PC-3 (cell line): ENCODE measurements around the gene AEBP2. TPM values are rescaled to one million over a fixed set of nuclear protein-coding genes. Genes with fewer than 3 reads are reported as not detected.

Experiments
- ATAC-seq: fragments of 200-7000 bp; cut with Tn5 transposase; 2 replicates; pipeline ENCODE4 v1.9.1; 2020; ENCODE audit warnings: mild to moderate bottlenecking, moderate library complexity
- BruUV-seq: library from RNA; stranded (reverse); fragments of 400-500 nt; replicated peaks from 2 replicates; lab custom pipeline; 2021; lab: Mats Ljungman, UMichigan
- CTCF ChIA-PET: fragments of 300-600 bp; sonication (Branson Sonifier 250); formaldehyde crosslinking; loops from one replicate; lab custom pipeline; 2022; ENCODE audit warnings: antibody characterized with exemption; lab: Charles Lee
- POLR2A ChIA-PET: fragments of 300-600 bp; sonication (Branson Sonifier 250); formaldehyde crosslinking; loops from one replicate; lab custom pipeline; 2022; ENCODE audit warnings: antibody characterized with exemption; ENCODE audit not compliant: unreplicated experiment; lab: Charles Lee
- DNase-seq: peaks from one replicate; pipeline ENCODE4 v3.0.0-alpha.2; 2015
- H2AFZ ChIP-seq: fragments of 300-600 bp; sonication (generic); 2 replicates; pipeline ENCODE4 v1.6.0; 2016; ENCODE audit warnings: antibody characterized with exemption, low read length
- H3F3A ChIP-seq: fragments of 300-600 bp; sonication (generic); one replicate; pipeline ENCODE4 v1.6.0; 2017; ENCODE audit warnings: antibody characterized with exemption, low read length, control low read depth, mild to moderate bottlenecking; ENCODE audit not compliant: unreplicated experiment
- H3K27ac ChIP-seq: fragments of 300-600 bp; sonication (generic); 2 replicates; pipeline ENCODE4 v1.5.1; 2016; ENCODE audit warnings: mild to moderate bottlenecking, low read length
- H3K27me3 ChIP-seq: fragments of 300-600 bp; sonication (generic); 2 replicates; pipeline ENCODE4 v1.6.1; 2016; ENCODE audit warnings: low read length, mixed read lengths
- H3K36me3 ChIP-seq: fragments of 300-600 bp; sonication (generic); 2 replicates; pipeline ENCODE4 v1.6.1; 2016; ENCODE audit warnings: low read depth, mixed run types, low read length, mixed read lengths
- H3K4me1 ChIP-seq: fragments of 300-600 bp; sonication (generic); 2 replicates; pipeline ENCODE4 v1.5.1; 2016; ENCODE audit warnings: low read length; ENCODE audit not compliant: insufficient read depth
- H3K4me2 ChIP-seq: fragments of 300-600 bp; sonication (generic); 2 replicates; pipeline ENCODE4 v1.6.0; 2016; ENCODE audit warnings: low read length
- H3K4me3 ChIP-seq: fragments of 300-600 bp; sonication (generic); 2 replicates; pipeline ENCODE4 v1.5.1; 2016; ENCODE audit warnings: mild to moderate bottlenecking, low read length, mixed read lengths
- H3K79me2 ChIP-seq: fragments of 300-600 bp; sonication (generic); 2 replicates; pipeline ENCODE4 v1.6.1; 2017; ENCODE audit warnings: low read length, mixed read lengths
- H3K9ac ChIP-seq: fragments of 300-600 bp; sonication (generic); 2 replicates; pipeline ENCODE4 v1.6.0; 2016; ENCODE audit warnings: mild to moderate bottlenecking, low read length
- H3K9me2 ChIP-seq: fragments of 300-600 bp; sonication (generic); replicated peaks from 2 replicates; pipeline ENCODE4 v1.6.1; 2016; ENCODE audit warnings: mixed run types, low read length, mixed read lengths
- H3K9me3 ChIP-seq: fragments of 300-600 bp; sonication (generic); 2 replicates; pipeline ENCODE4 v1.6.1; 2016; ENCODE audit warnings: low read length, mixed read lengths
- H4K20me1 ChIP-seq: fragments of 300-600 bp; sonication (generic); 2 replicates; pipeline ENCODE4 v1.6.1; 2016; ENCODE audit warnings: low read length, mixed read lengths
- EZH2 ChIP-seq: fragments of 300-600 bp; sonication (generic); IDR thresholded peaks from one replicate; pipeline ENCODE4 v1.6.1; 2017; ENCODE audit warnings: antibody characterized with exemption, mild to moderate bottlenecking, low read length; ENCODE audit not compliant: unreplicated experiment
- EZH2phosphoT487 ChIP-seq: fragments of 300-600 bp; sonication (generic); IDR thresholded peaks from 2 replicates; pipeline ENCODE4 v1.6.1; 2018; ENCODE audit warnings: mild to moderate bottlenecking, antibody characterized with exemption, low read length, borderline replicate concordance
- intact Hi-C: fragments of 100-400 bp; cut with micrococcal nuclease; formaldehyde crosslinking; loops from 2 replicates; pipeline ENCODE4 v1.9.0; 2023
- total RNA-seq: library from RNA; depleted of rRNA; stranded (reverse); fragments of >200 nt; gene quantifications from 2 replicates; pipeline ENCODE4 v1.2.3, GENCODE V29; 2014
- TF ChIP-seq, protein P1 (sequence below): fragments of 300-600 bp; sonication (generic); conservative IDR thresholded peaks from 2 replicates; pipeline ENCODE4 v1.5.1; 2017; ENCODE audit warnings: antibody characterized with exemption, low read depth, mild to moderate bottlenecking, low read length

AEBP2 gene
- total RNA-seq, 1 experiment from 2014 or later, result 10.2 TPM

GRCh38 chr12:19461999-19462398 is 22.7 kb downstream of the AEBP2 start:
- Histone ChIP-seq H3K4me2 (no peak overlapping the region), H3K27me3 (no peaks in the 10 kb centered on the region), H2AFZ (no peak overlapping the region), H3K4me3 (no peak overlapping the region), H3K9me3 (no peaks in the 10 kb centered on the region), H3F3A (no peaks in the 10 kb centered on the region), H3K36me3 (peaks cover 9% of the 10 kb centered on the region; the same call in 1 of the 2 replicates), H3K9ac (no peak overlapping the region), H3K79me2 (peaks cover 54% of the 10 kb centered on the region), H3K4me1 (no peaks in the 10 kb centered on the region), H3K9me2 (no peaks in the 10 kb centered on the region), H3K27ac (no peak overlapping the region), H4K20me1 (no peaks in the 10 kb centered on the region)
- TF ChIP-seq, protein P1, sequence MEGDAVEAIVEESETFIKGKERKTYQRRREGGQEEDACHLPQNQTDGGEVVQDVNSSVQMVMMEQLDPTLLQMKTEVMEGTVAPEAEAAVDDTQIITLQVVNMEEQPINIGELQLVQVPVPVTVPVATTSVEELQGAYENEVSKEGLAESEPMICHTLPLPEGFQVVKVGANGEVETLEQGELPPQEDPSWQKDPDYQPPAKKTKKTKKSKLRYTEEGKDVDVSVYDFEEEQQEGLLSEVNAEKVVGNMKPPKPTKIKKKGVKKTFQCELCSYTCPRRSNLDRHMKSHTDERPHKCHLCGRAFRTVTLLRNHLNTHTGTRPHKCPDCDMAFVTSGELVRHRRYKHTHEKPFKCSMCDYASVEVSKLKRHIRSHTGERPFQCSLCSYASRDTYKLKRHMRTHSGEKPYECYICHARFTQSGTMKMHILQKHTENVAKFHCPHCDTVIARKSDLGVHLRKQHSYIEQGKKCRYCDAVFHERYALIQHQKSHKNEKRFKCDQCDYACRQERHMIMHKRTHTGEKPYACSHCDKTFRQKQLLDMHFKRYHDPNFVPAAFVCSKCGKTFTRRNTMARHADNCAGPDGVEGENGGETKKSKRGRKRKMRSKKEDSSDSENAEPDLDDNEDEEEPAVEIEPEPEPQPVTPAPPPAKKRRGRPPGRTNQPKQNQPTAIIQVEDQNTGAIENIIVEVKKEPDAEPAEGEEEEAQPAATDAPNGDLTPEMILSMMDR, result no peak
- TF ChIP-seq EZH2phosphoT487, result no peak
- no peak for TF ChIP-seq EZH2
- ChIA-PET POLR2A (no interaction called here), CTCF (no interaction called here)
- no TSS peak for BruUV-seq
- intact Hi-C loops, result no loop called here
- ATAC-seq, result no peak
- DNase-seq, result no peak

DNA sequence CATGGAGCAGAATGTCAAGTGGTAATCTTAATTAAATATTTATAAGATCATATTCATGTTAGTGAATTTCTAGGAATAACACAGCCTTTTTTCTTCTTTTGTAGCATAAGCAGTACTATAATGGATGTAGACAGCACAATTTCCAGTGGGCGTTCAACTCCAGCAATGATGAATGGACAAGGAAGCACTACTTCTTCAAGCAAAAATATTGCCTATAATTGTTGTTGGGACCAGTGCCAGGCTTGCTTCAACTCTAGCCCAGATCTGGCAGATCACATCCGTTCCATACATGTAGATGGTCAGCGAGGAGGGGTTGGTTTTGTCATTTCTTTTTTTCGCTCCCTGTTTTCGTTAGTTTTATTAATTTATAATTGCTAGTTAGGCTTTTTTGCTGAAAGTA is 23.1 kb downstream of the AEBP2 start:
- CTCF ChIA-PET, result no interaction called here
- ATAC-seq (no peak), DNase-seq (no peak)
- Histone ChIP-seq H3K9me3 (no peaks in the 10 kb centered on the region), H3K36me3 (peaks cover 9% of the 10 kb centered on the region; the same call in 1 of the 2 replicates), H3K79me2 (peaks cover 50% of the 10 kb centered on the region), H3K27me3 (no peaks in the 10 kb centered on the region), H3K4me1 (no peaks in the 10 kb centered on the region), H4K20me1 (no peaks in the 10 kb centered on the region), H3K9me2 (no peaks in the 10 kb centered on the region), H3K27ac (no peak overlapping the region), H3K4me2 (no peak overlapping the region), H3K9ac (no peak overlapping the region), H3F3A (no peaks in the 10 kb centered on the region), H3K4me3 (no peak overlapping the region), H2AFZ (no peak overlapping the region)
- intact Hi-C loops, result no loop called here
- BruUV-seq, result no TSS peak
- POLR2A ChIA-PET, result no interaction called here
- TF ChIP-seq EZH2 (no peak), EZH2phosphoT487 (no peak)
- TF ChIP-seq, protein P1, result no peak

- no peaks in the 10 kb centered on the region for H4K20me1 ChIP-seq
- CTCF ChIA-PET, result no interaction called here
- TF ChIP-seq, protein P1, result no peak
- no peak for TF ChIP-seq EZH2phosphoT487
- no peak for TF ChIP-seq EZH2
Measured at GRCh38 chr12:19464192-19464580, 24.9 kb downstream of the AEBP2 start.

More at GRCh38 chr12:19464192-19464580, 24.9 kb downstream of the AEBP2 start:
- no peak overlapping the region for H3K4me2 ChIP-seq
- H3K79me2 ChIP-seq, result peaks cover 33% of the 10 kb centered on the region
- no peaks in the 10 kb centered on the region for H3K9me2 ChIP-seq
- BruUV-seq, result no TSS peak
- POLR2A ChIA-PET, result no interaction called here
- intact Hi-C loops, result no loop called here
- ATAC-seq (no peak), DNase-seq (no peak)
- no peak overlapping the region for H3K4me3 ChIP-seq
- H3K27ac ChIP-seq, result no peak overlapping the region
- no peak overlapping the region for H3K9ac ChIP-seq
- H3K9me3 ChIP-seq, result no peaks in the 10 kb centered on the region
- H3K36me3 ChIP-seq, result peaks cover 9% of the 10 kb centered on the region; the same call in 1 of the 2 replicates
- no peaks in the 10 kb centered on the region for H3K4me1 ChIP-seq
- H3K27me3 ChIP-seq, result no peaks in the 10 kb centered on the region
- no peaks in the 10 kb centered on the region for H3F3A ChIP-seq
- no peak overlapping the region for H2AFZ ChIP-seq
